Karpas-422 (cell line): Measurements from ENCODE around the gene OLFM1. TPM values are rescaled to one million over a fixed set of nuclear protein-coding genes. Genes with fewer than 3 reads are reported as not detected.

ENCODE experiments used
- DNase-seq: peaks from one replicate; pipeline ENCODE4 v3.0.0-alpha.2; 2015
- H2AFZ ChIP-seq: fragments of 200-600 bp; sonication (generic); 2 replicates; pipeline ENCODE4 v1.6.1; 2014; ENCODE audit warnings: antibody characterized with exemption, low read length, mixed read lengths
- H3K27ac ChIP-seq: fragments of 200-600 bp; sonication (generic); 2 replicates; pipeline ENCODE4 v1.5.1; 2014; ENCODE audit warnings: mild to moderate bottlenecking, low read length, moderate library complexity
- H3K27me3 ChIP-seq: fragments of 200-600 bp; sonication (generic); 2 replicates; pipeline ENCODE4 v1.6.1; 2014; ENCODE audit warnings: low read length, mixed read lengths
- H3K36me3 ChIP-seq: fragments of 200-600 bp; sonication (generic); 2 replicates; pipeline ENCODE4 v1.6.1; 2014; ENCODE audit warnings: low read length, mixed read lengths; ENCODE audit not compliant: insufficient read depth
- H3K4me1 ChIP-seq: fragments of 200-600 bp; sonication (generic); 2 replicates; pipeline ENCODE4 v1.6.1; 2014; ENCODE audit warnings: mild to moderate bottlenecking, low read length, mixed read lengths
- H3K4me2 ChIP-seq: fragments of 200-600 bp; sonication (generic); 2 replicates; pipeline ENCODE4 v1.6.1; 2014; ENCODE audit warnings: low read length, low read depth, mild to moderate bottlenecking; ENCODE audit not compliant: poor library complexity, severe bottlenecking
- H3K4me3 ChIP-seq: fragments of 200-600 bp; sonication (generic); 2 replicates; pipeline ENCODE4 v1.5.1; 2014; ENCODE audit warnings: mild to moderate bottlenecking, antibody characterized with exemption, low read length, mixed read lengths
- H3K79me2 ChIP-seq: fragments of 200-600 bp; sonication (generic); 2 replicates; pipeline ENCODE4 v1.6.1; 2014; ENCODE audit warnings: mild to moderate bottlenecking, low read length, mixed read lengths
- H3K9ac ChIP-seq: fragments of 200-600 bp; sonication (generic); 2 replicates; pipeline ENCODE4 v1.6.0; 2014; ENCODE audit warnings: low read length
- H3K9me2 ChIP-seq: fragments of 200-600 bp; sonication (generic), shearing (Covaris generic); replicated peaks from 2 replicates; pipeline ENCODE4 v1.6.0; 2014; ENCODE audit warnings: mild to moderate bottlenecking, low read length, moderate library complexity; ENCODE audit not compliant: insufficient read depth
- H3K9me3 ChIP-seq: fragments of 300-700, 200-600 bp; sonication (generic); 2 replicates; pipeline ENCODE4 v1.6.1; 2014; ENCODE audit warnings: low read length, mixed read lengths
- H4K20me1 ChIP-seq: fragments of 200-600 bp; sonication (generic); 2 replicates; pipeline ENCODE4 v1.6.1; 2014; ENCODE audit warnings: mild to moderate bottlenecking, antibody characterized with exemption, low read length, low read depth; ENCODE audit not compliant: insufficient read depth
- total RNA-seq: library from RNA; depleted of rRNA; stranded (reverse); fragments of >200 nt; shearing (Covaris generic); gene quantifications from 2 replicates; pipeline ENCODE4 v1.2.3, GENCODE V29; 2014; ENCODE audit warnings: low replicate concordance

OLFM1 gene
- total RNA-seq, 1 experiment from 2014 or later, result not detected

DNA sequence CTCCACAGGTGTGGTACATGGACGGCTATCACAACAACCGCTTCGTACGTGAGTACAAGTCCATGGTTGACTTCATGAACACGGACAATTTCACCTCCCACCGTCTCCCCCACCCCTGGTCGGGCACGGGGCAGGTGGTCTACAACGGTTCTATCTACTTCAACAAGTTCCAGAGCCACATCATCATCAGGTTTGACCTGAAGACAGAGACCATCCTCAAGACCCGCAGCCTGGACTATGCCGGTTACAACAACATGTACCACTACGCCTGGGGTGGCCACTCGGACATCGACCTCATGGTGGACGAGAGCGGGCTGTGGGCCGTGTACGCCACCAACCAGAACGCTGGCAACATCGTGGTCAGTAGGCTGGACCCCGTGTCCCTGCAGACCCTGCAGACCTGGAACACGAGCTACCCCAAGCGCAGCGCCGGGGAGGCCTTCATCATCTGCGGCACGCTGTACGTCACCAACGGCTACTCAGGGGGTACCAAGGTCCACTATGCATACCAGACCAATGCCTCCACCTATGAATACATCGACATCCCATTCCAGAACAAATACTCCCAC, 32.1 kb downstream of the OLFM1 start:
- Histone ChIP-seq H3K27me3 (no peaks in the 10 kb centered on the region), H3K4me2 (no peak overlapping the region), H3K36me3 (no peaks in the 10 kb centered on the region), H3K4me3 (no peak overlapping the region), H3K9me2 (no peaks in the 10 kb centered on the region), H3K79me2 (no peaks in the 10 kb centered on the region), H2AFZ (no peak overlapping the region), H3K9ac (no peak overlapping the region), H3K27ac (no peak overlapping the region), H3K4me1 (no peaks in the 10 kb centered on the region), H3K9me3 (no peaks in the 10 kb centered on the region), H4K20me1 (no peaks in the 10 kb centered on the region)
- no peak for DNase-seq

GRCh38 chr9:135120249-135120648, 32.8 kb downstream of the OLFM1 start:
- no peaks in the 10 kb centered on the region for H3K9me3 ChIP-seq
- H2AFZ ChIP-seq, result no peak overlapping the region
- no peak overlapping the region for H3K9ac ChIP-seq
- H3K27me3 ChIP-seq, result no peaks in the 10 kb centered on the region
- H3K36me3 ChIP-seq, result no peaks in the 10 kb centered on the region
- H3K79me2 ChIP-seq, result no peaks in the 10 kb centered on the region
- H3K4me3 ChIP-seq, result no peak overlapping the region
- no peak overlapping the region for H3K27ac ChIP-seq
- H3K4me2 ChIP-seq, result no peak overlapping the region
- H4K20me1 ChIP-seq, result no peaks in the 10 kb centered on the region
- no peaks in the 10 kb centered on the region for H3K9me2 ChIP-seq
- H3K4me1 ChIP-seq, result no peaks in the 10 kb centered on the region
- DNase-seq, result no peak

GRCh38 chr9:135122316-135122715, 34.8 kb downstream of the OLFM1 start:
- Histone ChIP-seq H3K4me3 (no peak overlapping the region), H4K20me1 (no peaks in the 10 kb centered on the region), H3K9ac (no peak overlapping the region), H3K36me3 (no peaks in the 10 kb centered on the region), H3K4me2 (no peak overlapping the region), H3K27me3 (no peaks in the 10 kb centered on the region), H3K9me2 (no peaks in the 10 kb centered on the region), H3K4me1 (no peaks in the 10 kb centered on the region), H2AFZ (no peak overlapping the region), H3K79me2 (no peaks in the 10 kb centered on the region), H3K9me3 (no peaks in the 10 kb centered on the region), H3K27ac (no peak overlapping the region)
- DNase-seq, result no peak

DNA sequence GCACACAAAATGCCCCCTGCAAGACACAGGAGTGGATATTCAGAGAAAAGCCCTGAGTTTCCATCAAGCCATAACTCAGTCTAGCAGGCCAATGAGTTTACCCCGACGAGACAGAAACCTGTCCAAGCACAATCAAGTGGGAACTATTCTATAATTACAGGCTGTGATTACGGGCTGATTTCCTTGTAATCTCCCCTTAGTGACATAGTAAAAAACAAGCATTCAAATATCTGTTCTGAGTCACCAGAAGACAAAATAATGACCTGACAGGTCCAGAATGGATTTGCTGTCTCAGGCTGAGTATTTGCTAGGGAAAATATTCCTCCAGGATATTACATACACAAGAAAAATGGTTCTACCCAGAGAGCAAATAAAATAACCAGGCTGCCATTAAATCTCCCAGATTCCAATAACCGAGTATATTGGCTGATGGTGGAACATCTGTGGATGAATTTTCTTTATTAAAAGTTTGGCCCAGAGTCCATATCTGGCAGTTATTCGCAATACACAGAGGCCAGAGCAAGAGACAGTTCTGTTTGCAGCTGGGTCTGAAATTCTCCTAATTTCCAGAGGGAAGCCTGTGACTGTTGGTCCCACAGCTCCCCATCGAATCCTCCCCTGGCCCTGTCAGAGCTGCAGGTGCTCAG, 35.8 kb downstream of the OLFM1 start:
- no peaks in the 10 kb centered on the region for H3K9me2 ChIP-seq
- DNase-seq, result no peak
- H3K9ac ChIP-seq, result no peak overlapping the region
- H3K9me3 ChIP-seq, result no peaks in the 10 kb centered on the region
- H4K20me1 ChIP-seq, result no peaks in the 10 kb centered on the region
- H3K4me3 ChIP-seq, result no peak overlapping the region
- H3K79me2 ChIP-seq, result no peaks in the 10 kb centered on the region
- no peak overlapping the region for H3K27ac ChIP-seq
- no peak overlapping the region for H3K4me2 ChIP-seq
- H3K36me3 ChIP-seq, result no peaks in the 10 kb centered on the region
- H3K4me1 ChIP-seq, result no peaks in the 10 kb centered on the region
- no peak overlapping the region for H2AFZ ChIP-seq
- H3K27me3 ChIP-seq, result no peaks in the 10 kb centered on the region

GRCh38 chr9:135123773-135124134, 36.3 kb downstream of the OLFM1 start:
- no peaks in the 10 kb centered on the region for H3K27me3 ChIP-seq
- no peaks in the 10 kb centered on the region for H3K9me2 ChIP-seq
- no peak for DNase-seq
- no peak overlapping the region for H3K9ac ChIP-seq
- no peaks in the 10 kb centered on the region for H3K4me1 ChIP-seq
- H3K9me3 ChIP-seq, result no peaks in the 10 kb centered on the region
- no peak overlapping the region for H3K4me2 ChIP-seq
- H3K27ac ChIP-seq, result no peak overlapping the region
- H3K79me2 ChIP-seq, result no peaks in the 10 kb centered on the region
- no peaks in the 10 kb centered on the region for H3K36me3 ChIP-seq
- no peak overlapping the region for H3K4me3 ChIP-seq
- no peaks in the 10 kb centered on the region for H4K20me1 ChIP-seq
- H2AFZ ChIP-seq, result no peak overlapping the region

DNA sequence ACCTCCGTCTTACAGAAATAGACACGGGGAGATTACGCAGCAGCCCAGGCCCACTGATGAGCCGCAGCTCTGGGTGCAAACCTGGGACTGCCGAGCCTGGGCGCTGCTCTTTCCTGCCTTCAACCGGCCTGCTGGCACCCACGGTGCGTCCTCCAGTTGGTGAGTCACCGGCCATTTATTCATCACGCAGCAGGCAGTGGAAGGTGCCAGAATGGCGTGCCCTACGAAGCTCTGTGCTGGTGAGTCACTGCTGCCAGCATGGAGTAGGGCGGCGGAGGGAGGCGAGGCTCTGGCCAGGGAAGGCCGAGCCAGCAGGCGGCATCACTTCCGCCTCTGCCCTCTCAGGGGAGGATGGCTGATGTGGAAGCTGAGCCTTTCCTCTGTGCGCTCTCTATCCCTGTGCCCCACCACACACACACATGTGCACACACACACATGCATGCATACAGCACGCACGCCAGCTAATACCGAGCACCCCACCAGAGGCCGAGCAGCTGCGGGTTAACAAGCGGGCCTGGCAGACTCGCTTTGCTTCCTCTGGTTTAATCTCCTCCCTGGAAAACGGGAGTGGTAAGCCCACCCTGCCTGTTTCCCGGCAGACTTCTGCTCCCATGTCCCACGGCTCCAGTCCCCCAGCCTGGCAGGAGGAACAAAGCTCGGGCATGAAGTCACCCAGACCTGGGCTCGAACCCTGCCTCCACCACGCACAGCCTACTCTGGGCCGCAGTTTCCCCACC, 39.2 kb downstream of the OLFM1 start:
- H3K4me2 ChIP-seq, result no peak overlapping the region
- H3K9me3 ChIP-seq, result no peaks in the 10 kb centered on the region
- no peaks in the 10 kb centered on the region for H3K9me2 ChIP-seq
- H2AFZ ChIP-seq, result no peak overlapping the region
- H3K27ac ChIP-seq, result no peak overlapping the region
- no peak overlapping the region for H3K9ac ChIP-seq
- no peaks in the 10 kb centered on the region for H3K36me3 ChIP-seq
- no peak overlapping the region for H3K4me3 ChIP-seq
- H3K4me1 ChIP-seq, result no peaks in the 10 kb centered on the region
- no peaks in the 10 kb centered on the region for H4K20me1 ChIP-seq
- no peak for DNase-seq
- H3K79me2 ChIP-seq, result no peaks in the 10 kb centered on the region
- H3K27me3 ChIP-seq, result no peaks in the 10 kb centered on the region

DNA sequence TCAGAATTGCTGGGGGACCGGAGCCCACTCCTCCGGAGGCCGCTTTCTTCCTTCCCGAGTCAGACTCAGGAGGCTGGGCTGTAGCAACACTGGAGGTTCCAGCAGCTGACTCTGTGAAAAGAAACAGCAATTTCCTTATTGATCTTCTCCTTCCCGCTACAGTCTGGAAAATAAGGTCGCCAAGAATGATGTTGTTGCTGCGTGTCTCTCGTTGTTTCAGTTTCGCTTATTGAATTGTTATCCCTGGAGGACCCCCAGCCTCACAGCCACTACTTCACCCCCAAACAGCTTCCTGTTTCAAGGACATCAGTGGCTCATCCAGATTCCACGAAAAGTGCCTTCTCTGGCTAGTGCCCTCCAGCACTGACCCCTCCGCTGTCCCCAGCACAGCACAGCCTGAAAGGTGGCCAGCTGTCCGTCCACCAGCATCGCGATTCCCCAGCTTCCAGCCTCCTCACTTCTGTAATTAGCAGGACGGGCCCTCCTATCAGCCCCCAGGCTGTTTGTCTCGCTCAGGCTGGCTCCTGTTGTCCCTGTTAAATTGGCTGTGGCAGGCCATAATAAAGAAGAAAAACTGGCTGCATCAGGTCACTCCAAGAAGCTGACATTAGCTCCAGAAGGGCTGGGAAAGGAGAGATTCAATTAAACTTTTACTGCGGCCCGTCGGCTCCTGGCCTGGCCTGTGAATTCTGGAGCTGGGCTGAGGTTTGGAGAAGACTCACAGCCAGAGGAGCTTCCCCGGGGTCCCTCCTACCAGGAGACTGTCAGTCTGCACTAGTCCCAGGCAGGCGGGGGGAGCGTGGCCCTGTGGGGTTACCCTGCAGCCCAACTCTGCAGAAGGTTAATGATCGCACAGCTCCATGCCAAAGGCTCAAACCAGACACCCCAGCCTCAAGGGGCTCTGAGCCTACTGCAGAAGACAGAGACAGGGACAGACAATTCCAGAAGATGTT, 40.5 kb downstream of the OLFM1 start:
- Histone ChIP-seq H2AFZ (no peak overlapping the region), H3K36me3 (no peaks in the 10 kb centered on the region)

More for the DNA sequence above, 40.5 kb downstream of the OLFM1 start:
- H3K9me2 ChIP-seq, result no peaks in the 10 kb centered on the region
- no peak overlapping the region for H3K4me3 ChIP-seq
- H4K20me1 ChIP-seq, result no peaks in the 10 kb centered on the region
- H3K27me3 ChIP-seq, result no peaks in the 10 kb centered on the region
- H3K27ac ChIP-seq, result no peak overlapping the region
- H3K9me3 ChIP-seq, result no peaks in the 10 kb centered on the region
- no peaks in the 10 kb centered on the region for H3K79me2 ChIP-seq
- no peak overlapping the region for H3K4me2 ChIP-seq
- DNase-seq, result no peak
- no peaks in the 10 kb centered on the region for H3K4me1 ChIP-seq
- no peak overlapping the region for H3K9ac ChIP-seq
